Large intestine (tissue), 3 donors: Measurements from ENCODE around the gene TMEM213. TPM values are rescaled to one million over a fixed set of nuclear protein-coding genes. Genes with fewer than 3 reads are reported as not detected.

Experiments used
- DNase-seq, 2 donors: peaks; one replicate each; pipeline versions ENCODE4 v3.0.0 to v3.0.0-alpha.2; 2013
- H3K27ac ChIP-seq: one replicate; pipeline ENCODE4 v1.5.1; 2013; ENCODE audit warnings: low read length
- H3K27me3 ChIP-seq: 2 replicates; pipeline ENCODE4 v1.6.1; 2013; ENCODE audit warnings: low read length; ENCODE audit not compliant: control insufficient read depth, insufficient read depth
- H3K36me3 ChIP-seq: 2 replicates; pipeline ENCODE4 v1.6.1; 2013; ENCODE audit warnings: low read length; ENCODE audit not compliant: control insufficient read depth, insufficient read depth
- H3K4me1 ChIP-seq: one replicate; pipeline ENCODE4 v1.6.1; 2013; ENCODE audit warnings: low read length; ENCODE audit not compliant: control insufficient read depth, insufficient read depth
- H3K4me3 ChIP-seq: one replicate; pipeline ENCODE4 v1.5.1; 2013; ENCODE audit warnings: low read length
- H3K9me3 ChIP-seq: one replicate; pipeline ENCODE4 v1.6.1; 2013; ENCODE audit warnings: mild to moderate bottlenecking, low read depth, low read length, moderate library complexity; ENCODE audit not compliant: control insufficient read depth
- WGBS: methylation state at CpG from one replicate; pipeline ENCODE4 v1.1.5; 2013; ENCODE audit warnings: low lambda C conversion rate; ENCODE audit not compliant: insufficient coverage; 5-methylcytosine and 5-hydroxymethylcytosine counted together
- polyA plus RNA-seq: library from polyadenylated mRNA; unstranded; fragments of 120-200 nt; gene quantifications from one replicate; pipeline ENCODE4 v1.2.1, GENCODE V29; 2013

TMEM213 gene
- polyA plus RNA-seq, 1 donor = 0.01 TPM

GRCh38 chr7:138873220-138873892 is 75.6 kb downstream of the TMEM213 start:
- Histone ChIP-seq H3K27me3 (no peaks in the 10 kb centered on the region), H3K9me3 (peaks cover 2% of the 10 kb centered on the region), H3K4me1 (no peaks in the 10 kb centered on the region), H3K4me3 (no peak overlapping the region), H3K27ac (no peak overlapping the region), H3K36me3 (peaks cover 10% of the 10 kb centered on the region)
- DNase-seq = no peak
- WGBS = no CpG with 5 or more reads among the region's 5 CpGs

DNA sequence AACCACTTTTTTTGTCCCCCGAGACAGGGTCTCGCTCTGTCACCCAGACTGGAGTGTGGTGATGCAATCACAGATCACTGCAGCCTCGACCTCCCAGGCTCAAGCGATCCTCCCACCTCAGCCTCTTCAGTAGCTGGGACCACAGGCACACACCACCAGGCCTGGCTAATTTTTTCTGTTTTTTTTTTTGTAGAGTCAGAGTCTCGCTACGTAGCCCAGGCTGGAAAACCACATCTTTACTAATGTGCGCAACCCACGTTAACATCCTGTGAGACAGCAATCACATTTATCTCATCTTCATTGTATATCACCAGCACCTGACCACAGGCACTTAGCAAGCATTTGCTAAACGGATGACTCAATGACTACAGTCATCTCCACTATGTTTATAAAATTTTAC is 78.0 kb downstream of the TMEM213 start:
- Histone ChIP-seq H3K4me1 (peaks cover 3% of the 10 kb centered on the region), H3K27me3 (no peaks in the 10 kb centered on the region), H3K36me3 (peaks cover 2% of the 10 kb centered on the region), H3K27ac (no peak overlapping the region), H3K4me3 (no peak overlapping the region), H3K9me3 (peaks cover 2% of the 10 kb centered on the region)
- WGBS = 80% methylated on average over 1 of the region's 9 CpGs
- DNase-seq = no peak

DNA sequence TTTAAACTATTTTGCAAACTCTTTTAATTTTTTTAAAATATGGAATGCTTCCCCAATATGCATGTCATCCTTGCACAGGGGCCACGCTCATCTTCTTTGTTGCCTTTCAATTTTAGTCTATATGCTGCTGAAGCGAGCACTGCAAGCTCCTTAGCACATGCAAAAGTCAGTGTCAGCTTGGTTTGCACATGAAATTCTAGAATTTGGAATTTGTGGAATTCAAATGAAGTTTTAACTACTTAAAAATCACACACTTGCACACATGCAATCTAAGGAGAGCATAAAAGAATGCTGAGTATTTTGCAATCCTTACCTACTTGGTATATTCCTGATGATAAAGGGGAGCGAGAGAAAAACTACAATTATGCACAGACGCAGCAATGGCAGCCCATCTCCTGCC is 78.5 kb downstream of the TMEM213 start:
- H3K27ac ChIP-seq = no peak overlapping the region
- WGBS = 100% methylated on average over 1 of the region's 4 CpGs
- no peaks in the 10 kb centered on the region for H3K36me3 ChIP-seq
- DNase-seq = no peak
- no peak overlapping the region for H3K4me3 ChIP-seq
- H3K9me3 ChIP-seq = no peaks in the 10 kb centered on the region
- H3K27me3 ChIP-seq = no peaks in the 10 kb centered on the region
- H3K4me1 ChIP-seq = peaks cover 3% of the 10 kb centered on the region

DNA sequence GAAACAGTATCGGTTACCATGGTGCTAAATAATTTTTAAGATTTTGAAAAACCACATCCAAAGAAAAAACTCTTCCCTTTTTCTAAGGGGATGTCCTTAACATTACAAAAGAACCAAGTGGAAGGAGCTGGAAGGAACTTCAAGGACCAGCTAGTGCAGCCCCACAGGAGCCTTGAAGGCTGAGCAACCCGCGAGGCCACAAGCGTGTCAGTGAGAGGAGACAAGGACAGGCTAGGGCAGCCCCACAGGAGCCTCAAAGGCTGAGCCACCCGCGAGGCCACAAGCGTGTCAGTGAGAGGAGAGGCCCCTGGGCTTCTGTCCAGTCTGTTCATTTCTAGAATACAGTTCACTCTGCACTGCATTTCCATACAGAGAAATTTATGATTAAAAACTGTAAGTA is 80.3 kb downstream of the TMEM213 start:
- H3K9me3 ChIP-seq = no peaks in the 10 kb centered on the region
- no peak overlapping the region for H3K27ac ChIP-seq
- no peak for DNase-seq
- no peaks in the 10 kb centered on the region for H3K36me3 ChIP-seq
- WGBS = 100% methylated on average over 1 of the region's 7 CpGs
- peaks cover 3% of the 10 kb centered on the region for H3K4me1 ChIP-seq
- no peak overlapping the region for H3K4me3 ChIP-seq
- no peaks in the 10 kb centered on the region for H3K27me3 ChIP-seq

DNA sequence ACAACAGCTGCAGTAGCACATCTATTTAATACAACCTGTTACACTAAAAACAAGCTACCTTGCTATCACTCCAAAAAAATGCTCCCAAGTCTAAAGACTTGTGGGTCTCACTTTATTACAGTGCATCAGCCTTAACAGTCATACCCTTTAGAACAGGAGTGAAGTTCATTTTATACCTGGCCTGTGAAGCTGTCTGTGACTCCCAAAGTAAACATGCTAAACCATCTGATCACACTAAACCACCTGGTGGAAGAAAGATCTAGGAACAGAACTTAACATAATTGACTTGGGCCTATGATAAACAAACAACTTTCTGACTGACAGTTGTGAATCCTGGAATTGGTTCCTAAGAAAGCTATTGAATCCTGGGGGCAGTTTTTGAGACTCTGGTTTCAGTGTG is 81.1 kb downstream of the TMEM213 start:
- H3K9me3 ChIP-seq = no peaks in the 10 kb centered on the region
- no peaks in the 10 kb centered on the region for H3K36me3 ChIP-seq
- H3K27ac ChIP-seq = no peak overlapping the region
- DNase-seq = peak; percentile 42 to 76
- peaks cover 3% of the 10 kb centered on the region for H3K4me1 ChIP-seq
- no peaks in the 10 kb centered on the region for H3K27me3 ChIP-seq
- no peak overlapping the region for H3K4me3 ChIP-seq

- Histone ChIP-seq H3K4me1 (peaks cover 3% of the 10 kb centered on the region), H3K9me3 (no peaks in the 10 kb centered on the region), H3K27me3 (no peaks in the 10 kb centered on the region), H3K36me3 (no peaks in the 10 kb centered on the region), H3K27ac (no peak overlapping the region), H3K4me3 (no peak overlapping the region)
- DNase-seq = no peak
- 90% methylated on average over 2 of the region's 10 CpGs for WGBS
These were observed 81.6 kb downstream of the TMEM213 start for GRCh38 chr7:138879356-138879755.

GRCh38 chr7:138880881-138881578 is 83.2 kb downstream of the TMEM213 start:
- Histone ChIP-seq H3K9me3 (no peaks in the 10 kb centered on the region), H3K4me1 (peaks cover 3% of the 10 kb centered on the region), H3K27ac (no peak overlapping the region), H3K27me3 (no peaks in the 10 kb centered on the region), H3K4me3 (no peak overlapping the region), H3K36me3 (no peaks in the 10 kb centered on the region)
- 100% methylated on average over 1 of the region's 13 CpGs for WGBS
- DNase-seq = no peak

DNA sequence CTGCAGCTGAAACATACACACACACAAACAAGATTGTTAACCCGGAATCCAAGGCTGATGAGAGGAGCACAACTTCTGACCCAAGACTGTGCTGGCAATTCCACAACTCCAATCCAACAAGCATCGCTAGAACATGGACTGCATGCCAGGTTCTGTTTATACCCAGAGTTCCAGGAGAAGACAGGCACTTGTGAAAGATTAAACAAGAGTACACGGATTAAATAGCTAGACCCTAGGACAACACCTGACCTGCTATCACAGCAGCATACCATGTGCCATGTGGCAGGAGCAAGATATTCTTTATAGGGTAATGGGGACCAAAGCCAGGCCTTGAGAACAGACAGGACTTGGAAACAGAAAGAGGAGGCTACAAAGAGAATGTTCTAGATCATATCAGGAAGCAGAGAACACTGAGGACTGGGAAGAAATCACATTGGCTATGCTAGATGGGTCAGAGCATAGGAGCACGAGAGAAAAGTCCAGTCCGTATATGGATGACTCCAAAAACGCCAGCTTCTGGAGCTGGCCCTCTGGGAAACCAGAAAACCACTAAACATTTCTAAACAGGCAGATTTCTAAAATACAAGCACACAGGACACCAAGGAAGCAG is 83.9 kb downstream of the TMEM213 start:
- Histone ChIP-seq H3K27ac (no peak overlapping the region), H3K4me3 (no peak overlapping the region), H3K4me1 (peaks cover 3% of the 10 kb centered on the region), H3K36me3 (no peaks in the 10 kb centered on the region), H3K9me3 (no peaks in the 10 kb centered on the region), H3K27me3 (no peaks in the 10 kb centered on the region)
- DNase-seq = no peak
- 80% methylated on average over 1 of the region's 6 CpGs for WGBS

- WGBS = 100% methylated on average over 2 of the region's 6 CpGs
- no peaks in the 10 kb centered on the region for H3K36me3 ChIP-seq
- H3K9me3 ChIP-seq = no peaks in the 10 kb centered on the region
- peaks cover 3% of the 10 kb centered on the region for H3K4me1 ChIP-seq
- H3K27me3 ChIP-seq = no peaks in the 10 kb centered on the region
- H3K4me3 ChIP-seq = no peak overlapping the region
- no peak for DNase-seq
- H3K27ac ChIP-seq = no peak overlapping the region
These were observed 84.5 kb downstream of the TMEM213 start for GRCh38 chr7:138882249-138882648.

DNA sequence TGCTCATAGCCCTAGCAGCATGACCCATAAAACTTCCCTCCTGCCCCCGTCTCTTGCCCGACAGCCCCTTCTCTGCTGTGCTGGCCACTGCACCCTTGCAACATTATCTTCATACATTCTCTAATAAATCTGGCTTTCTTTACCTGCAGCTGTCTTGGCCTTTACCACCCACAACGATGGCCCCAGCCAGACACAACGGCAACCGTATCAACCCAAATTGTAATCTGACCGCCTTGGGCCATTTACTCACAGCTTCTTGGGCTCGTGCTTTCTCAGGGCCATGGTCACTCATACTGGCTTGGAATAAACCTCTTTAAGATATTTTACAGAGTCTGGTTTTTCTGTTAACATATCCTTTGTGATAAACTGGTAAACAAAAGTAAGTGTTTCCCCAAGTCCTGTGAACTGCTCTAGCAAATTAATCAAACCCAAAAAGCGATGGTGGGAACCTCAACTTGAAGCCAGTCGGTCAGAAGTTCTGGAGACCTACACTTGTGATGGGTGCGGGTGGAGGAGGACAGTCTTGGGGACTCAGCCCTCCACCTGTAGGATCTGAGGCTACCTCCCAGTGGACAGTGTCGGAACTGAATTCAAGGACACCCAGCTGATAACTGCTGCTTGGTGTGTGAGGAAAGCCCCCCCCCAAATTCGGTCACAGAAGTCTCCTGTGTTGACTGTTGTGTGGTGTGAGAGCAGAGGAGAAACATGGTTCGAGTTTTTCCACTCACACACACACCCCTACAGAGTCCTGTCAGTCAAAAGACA is 87.8 kb downstream of the TMEM213 start:
- Histone ChIP-seq H3K4me1 (no peaks in the 10 kb centered on the region), H3K27me3 (no peaks in the 10 kb centered on the region), H3K9me3 (no peaks in the 10 kb centered on the region), H3K36me3 (no peaks in the 10 kb centered on the region), H3K4me3 (no peak overlapping the region), H3K27ac (no peak overlapping the region)
- DNase-seq = no peak
- no CpG with 5 or more reads among the region's 13 CpGs for WGBS
